SK-MEL-5 (cell line): Measurements from ENCODE around the gene RASAL2. TPM values are rescaled to one million over a fixed set of nuclear protein-coding genes. Genes with fewer than 3 reads are reported as not detected.

Source experiments
- DNase-seq: peaks from one replicate; pipeline ENCODE4 v3.0.0-alpha.2; 2016; ENCODE audit warnings: low read depth, low spot score
- in situ Hi-C: cut with HindIII; loops from 2 replicates; pipeline ENCODE4 v1.10.0; 2016; ENCODE audit warnings: low sequenced_read_pairs, high pct_unique_total_duplicates, low pct_unique_long_range_greater_than_20kb
- polyA plus RNA-seq, 2 experiments: library from polyadenylated mRNA; depleted of rRNA; stranded (reverse); fragments of >200 nt; gene quantifications; 2 replicates each; pipeline ENCODE4 v1.2.3, GENCODE V29; 2015
- total RNA-seq: library from RNA; depleted of rRNA; stranded (reverse); fragments of >200 nt; shearing (Covaris generic); gene quantifications from 2 replicates; pipeline ENCODE4 v1.2.3, GENCODE V29; 2014; rRNA removed

The RASAL2 gene
- 10.2 and 11.7 TPM in 2 replicates for total RNA-seq
- polyA plus RNA-seq (2015; cell fraction: cytosol; rRNA removed) = 12.4 and 17.7 TPM in 2 replicates
- polyA plus RNA-seq (2015; cell fraction: nucleus; rRNA removed) = 30.4 and 46.5 TPM in 2 replicates

- peak; percentile 57 for DNase-seq
- in situ Hi-C loops = no loop called here
These were observed at the start of gene RASAL2 for GRCh38 chr1:178093951-178094738. Gene RASAL2 (plus strand): TSS chr1:178094104. CDS start chr1:178094493, 389 bp downstream.

- no peak for DNase-seq
- in situ Hi-C loops = no loop called here
These were observed 47.2 kb upstream of the RASAL2 start for GRCh38 chr1:178046591-178047270.

- in situ Hi-C loops = no loop called here
- no peak for DNase-seq
These were observed 46.4 kb upstream of the RASAL2 start for GRCh38 chr1:178047403-178048093.

- in situ Hi-C loops = no loop called here
- no peak for DNase-seq
These were observed 45.5 kb upstream of the RASAL2 start for GRCh38 chr1:178048426-178048825.

GRCh38 chr1:178048883-178049282, 45.0 kb upstream of the RASAL2 start:
- DNase-seq = no peak
- in situ Hi-C loops = no loop called here

- no peak for DNase-seq
- in situ Hi-C loops = no loop called here
These were observed 43.8 kb upstream of the RASAL2 start for GRCh38 chr1:178050084-178050483.

GRCh38 chr1:178051071-178051470, 42.8 kb upstream of the RASAL2 start:
- in situ Hi-C loops = no loop called here
- DNase-seq = no peak

GRCh38 chr1:178052650-178053461, 41.0 kb upstream of the RASAL2 start:
- in situ Hi-C loops = no loop called here
- DNase-seq = no peak

- peak; percentile 84 for DNase-seq
- in situ Hi-C loops = no loop called here
These were observed 38.8 kb upstream of the RASAL2 start for GRCh38 chr1:178055093-178055492.

GRCh38 chr1:178055779-178056471, 38.0 kb upstream of the RASAL2 start:
- in situ Hi-C loops = no loop called here
- peak; percentile 83 for DNase-seq

- in situ Hi-C loops = no loop called here
- peak; percentile 52 for DNase-seq
These were observed 36.7 kb upstream of the RASAL2 start for GRCh38 chr1:178057141-178057765.

GRCh38 chr1:178057912-178058534, 35.9 kb upstream of the RASAL2 start:
- in situ Hi-C loops = no loop called here
- DNase-seq = peak; percentile 67

GRCh38 chr1:178060789-178061556, 32.9 kb upstream of the RASAL2 start:
- DNase-seq = peak; percentile 75
- in situ Hi-C loops = no loop called here

GRCh38 chr1:178061620-178062019, 32.3 kb upstream of the RASAL2 start:
- in situ Hi-C loops = no loop called here
- no peak for DNase-seq

GRCh38 chr1:178064191-178064821, 29.6 kb upstream of the RASAL2 start:
- no peak for DNase-seq
- in situ Hi-C loops = no loop called here
